H1 (cell line): Measurements from ENCODE around the gene ZNF521. TPM values are rescaled to one million over a fixed set of nuclear protein-coding genes. Genes with fewer than 3 reads are reported as not detected.

Experiments used
- CTCF ChIA-PET: fragments of 300-600 bp; sonication (Branson Sonifier 250); formaldehyde crosslinking; loops from one replicate; lab custom pipeline; 2021; ENCODE audit not compliant: partially characterized antibody; lab: Charles Lee
- POLR2A ChIA-PET: fragments of 300-600 bp; sonication (Branson Sonifier 250); formaldehyde crosslinking; loops from one replicate; lab custom pipeline; 2021; ENCODE audit warnings: inconsistent platforms; ENCODE audit not compliant: partially characterized antibody; lab: Charles Lee
- DNase-seq, 2 experiments: peaks; one replicate each; pipeline versions ENCODE4 v3.0.0 to v3.0.0-alpha.2; 2010 to 2022; ENCODE audit warnings: low spot score in 2 of 2, low read depth in 1 of 2, mixed read lengths in 1 of 2
- FAIRE-seq: peaks from 2 replicates; lab custom pipeline; 2011; peaks lifted over from hg19 to GRCh38; lab: Jason Lieb, UNC
- H2AFZ ChIP-seq: 2 replicates; pipeline ENCODE4 v1.8.1; 2012; ENCODE audit warnings: low read length, inconsistent platforms
- H2AK5ac ChIP-seq: 2 replicates; pipeline ENCODE4 v1.6.1; 2013; ENCODE audit warnings: low read depth, low read length
- H2BK120ac ChIP-seq: replicated peaks from 2 replicates; pipeline ENCODE3; 2013; ENCODE audit warnings: low read depth, low read length, inconsistent platforms
- H2BK12ac ChIP-seq: 2 replicates; pipeline ENCODE4 v1.6.1; 2013; ENCODE audit warnings: low read depth, low read length
- H2BK15ac ChIP-seq: 2 replicates; pipeline ENCODE4 v1.6.1; 2013; ENCODE audit warnings: low read length
- H2BK20ac ChIP-seq: 2 replicates; pipeline ENCODE4 v1.6.1; 2013; ENCODE audit warnings: low read length
- H2BK5ac ChIP-seq: 2 replicates; pipeline ENCODE4 v1.6.1; 2013; ENCODE audit warnings: low read depth, low read length
- H3K14ac ChIP-seq: 2 replicates; pipeline ENCODE4 v1.6.1; 2013; ENCODE audit warnings: inconsistent platforms; ENCODE audit not compliant: insufficient read length
- H3K18ac ChIP-seq: 2 replicates; pipeline ENCODE4 v1.6.1; 2013; ENCODE audit warnings: low read length; ENCODE audit errors: extremely low read depth
- H3K23ac ChIP-seq: 2 replicates; pipeline ENCODE4 v1.6.1; 2013; ENCODE audit warnings: inconsistent platforms; ENCODE audit not compliant: insufficient read length
- H3K23me2 ChIP-seq: 2 replicates; pipeline ENCODE4 v1.6.1; 2013; ENCODE audit warnings: low read depth, low read length
- H3K27ac ChIP-seq: 2 replicates; pipeline ENCODE4 v1.6.1; 2011; ENCODE audit warnings: low read depth, low read length, inconsistent platforms
- H3K27me3 ChIP-seq, 4 experiments: replicated peaks in 1 of 4; 1 replicate in 1 of 4; 2 replicates in 3 of 4; pipeline versions ENCODE4 v1.6.1 to v1.8.1; 2011 to 2013; ENCODE audit warnings: low read length in 3 of 4, mild to moderate bottlenecking in 3 of 4, inconsistent platforms in 2 of 4, mixed read lengths in 2 of 4, moderate library complexity in 1 of 4; ENCODE audit not compliant: control insufficient read depth in 3 of 4, insufficient read depth in 3 of 4; ENCODE audit errors: extremely low read depth in 1 of 4
- H3K36me3 ChIP-seq, 4 experiments: 2 replicates each; pipeline versions ENCODE4 v1.6.1 to v1.8.1; 2011 to 2013; ENCODE audit warnings: mild to moderate bottlenecking in 4 of 4, low read length in 3 of 4, moderate library complexity in 2 of 4, control low read depth in 1 of 4, inconsistent platforms in 1 of 4; ENCODE audit not compliant: insufficient read depth in 4 of 4, control insufficient read depth in 2 of 4
- H3K4ac ChIP-seq: replicated peaks from 2 replicates; pipeline ENCODE3; 2013; ENCODE audit warnings: low read length, low read depth, mixed read lengths, inconsistent platforms; ENCODE audit not compliant: insufficient read length
- H3K4me1 ChIP-seq, 4 experiments: replicated peaks in 1 of 4; 1 replicate in 1 of 4; 2 replicates in 3 of 4; pipeline versions ENCODE4 v1.6.1 to v1.8.1; 2011 to 2013; ENCODE audit warnings: low read length in 3 of 4, inconsistent platforms in 2 of 4, mixed read lengths in 1 of 4; ENCODE audit not compliant: insufficient read depth in 4 of 4, control insufficient read depth in 3 of 4
- H3K4me2 ChIP-seq, 2 experiments: 2 replicates each; pipeline versions ENCODE4 v1.6.1 to v1.8.1; 2011 to 2013; ENCODE audit warnings: low read depth in 2 of 2, low read length in 2 of 2, control low read depth in 1 of 2, inconsistent platforms in 1 of 2, mild to moderate bottlenecking in 1 of 2; ENCODE audit not compliant: insufficient read depth in 1 of 2
- H3K4me3 ChIP-seq, 4 experiments: fragments of 200-600, 300-600 bp in 1 of 4; sonication (generic), shearing (Covaris generic), sonication (Bioruptor Twin) in 1 of 4; 2 replicates each; pipeline versions ENCODE4 v1.5.1 to v1.8.1; 2011 to 2016; ENCODE audit warnings: low read length in 4 of 4, low read depth in 3 of 4, control low read depth in 2 of 4, inconsistent platforms in 2 of 4, mild to moderate bottlenecking in 2 of 4, mixed read lengths in 1 of 4, moderate library complexity in 1 of 4; ENCODE audit not compliant: insufficient read depth in 2 of 4; ENCODE audit errors: extremely low read depth in 1 of 4
- H3K56ac ChIP-seq: replicated peaks from 2 replicates; pipeline ENCODE3; 2013; ENCODE audit warnings: low read depth, mild to moderate bottlenecking, mixed read lengths, low read length, inconsistent platforms; ENCODE audit not compliant: insufficient read length
- H3K79me1 ChIP-seq: 2 replicates; pipeline ENCODE4 v1.6.1; 2013; ENCODE audit warnings: low read depth, low read length, control low read depth
- H3K79me2 ChIP-seq, 2 experiments: 2 replicates each; pipeline versions ENCODE4 v1.6.1 to v1.8.1; 2012 to 2013; ENCODE audit warnings: low read length in 2 of 2, mild to moderate bottlenecking in 2 of 2, inconsistent platforms in 1 of 2; ENCODE audit not compliant: insufficient read depth in 2 of 2, control insufficient read depth in 1 of 2
- H3K9ac ChIP-seq, 4 experiments: replicated peaks in 1 of 4; 1 replicate in 1 of 4; 2 replicates in 3 of 4; pipeline versions ENCODE4 v1.6.1 to v1.8.1; 2011 to 2013; ENCODE audit warnings: low read depth in 3 of 4, low read length in 3 of 4, control low read depth in 2 of 4, mild to moderate bottlenecking in 2 of 4, moderate library complexity in 2 of 4, inconsistent platforms in 1 of 4; ENCODE audit errors: extremely low read depth in 1 of 4
- H3K9me3 ChIP-seq, 2 experiments: 2 replicates each; pipeline versions ENCODE4 v1.6.1 to v1.8.1; 2012 to 2013; ENCODE audit warnings: mild to moderate bottlenecking in 2 of 2, moderate library complexity in 2 of 2, control low read depth in 1 of 2, inconsistent platforms in 1 of 2, low read depth in 1 of 2, low read length in 1 of 2, mixed read lengths in 1 of 2; ENCODE audit not compliant: insufficient read depth in 2 of 2
- H4K20me1 ChIP-seq, 2 experiments: replicated peaks in 1 of 2; 2 replicates each; pipeline versions ENCODE3 to v1.8.1; 2011 to 2013; ENCODE audit warnings: inconsistent platforms in 2 of 2, low read length in 2 of 2, mild to moderate bottlenecking in 1 of 2; ENCODE audit not compliant: insufficient read depth in 2 of 2, control insufficient read depth in 1 of 2
- H4K5ac ChIP-seq: 2 replicates; pipeline ENCODE4 v1.6.1; 2013; ENCODE audit warnings: low read length, low read depth, mixed read lengths, inconsistent platforms; ENCODE audit not compliant: insufficient read length
- H4K8ac ChIP-seq: 2 replicates; pipeline ENCODE4 v1.8.0; 2013; ENCODE audit warnings: mild to moderate bottlenecking, moderate library complexity, low read length, inconsistent platforms; ENCODE audit not compliant: insufficient read depth; ENCODE audit errors: extremely low read depth
- H4K91ac ChIP-seq: replicated peaks from 2 replicates; pipeline ENCODE3; 2013; ENCODE audit warnings: low read length, mixed read lengths, inconsistent platforms; ENCODE audit not compliant: insufficient read length
- BRCA1 ChIP-seq: IDR thresholded peaks from 2 replicates; pipeline ENCODE4 v1.6.1; 2012; ENCODE audit warnings: low read depth, low read length, improper control_type of control experiment
- CBX5 ChIP-seq: fragments of 300-800, 300-1000 bp; sonication (generic); IDR thresholded peaks from 2 replicates; pipeline ENCODE4 v1.7.1; 2016; ENCODE audit warnings: antibody characterized with exemption, low read length, low read depth
- CEBPB ChIP-seq: IDR thresholded peaks from 2 replicates; pipeline ENCODE4 v1.6.1; 2012; ENCODE audit warnings: low read depth, low read length
- CHD1 ChIP-seq: IDR thresholded peaks from 2 replicates; pipeline ENCODE4 v1.6.1; 2012; ENCODE audit warnings: low read depth, low read length, improper control_type of control experiment
- CREB1 ChIP-seq: IDR thresholded peaks from 2 replicates; pipeline ENCODE4 v1.6.1; 2012; ENCODE audit warnings: inconsistent platforms
- KDM1A ChIP-seq: fragments of 200-600, 300-600 bp; sonication (generic); IDR thresholded peaks from 2 replicates; pipeline ENCODE4 v1.7.1; 2016; ENCODE audit warnings: mild to moderate bottlenecking, low read length, borderline replicate concordance
- KDM4A ChIP-seq: IDR thresholded peaks from one replicate; pipeline ENCODE4 v1.7.1; 2012; ENCODE audit warnings: low read depth, mild to moderate bottlenecking, moderate library complexity, low read length, inconsistent platforms; ENCODE audit not compliant: severe bottlenecking
- NRF1 ChIP-seq: IDR thresholded peaks from 2 replicates; pipeline ENCODE4 v1.6.1; 2011; ENCODE audit warnings: mild to moderate bottlenecking, low read depth, low read length, improper control_type of control experiment
- RXRA ChIP-seq: IDR thresholded peaks from 2 replicates; pipeline ENCODE4 v1.6.1; 2011; ENCODE audit warnings: low read depth, mild to moderate bottlenecking, low read length, moderate library complexity; ENCODE audit not compliant: insufficient read depth
- SIRT6 ChIP-seq: IDR thresholded peaks from one replicate; pipeline ENCODE4 v1.7.1; 2012; ENCODE audit warnings: low read length, inconsistent platforms
- SIX5 ChIP-seq: IDR thresholded peaks from 2 replicates; pipeline ENCODE4 v1.6.1; 2011; ENCODE audit warnings: mild to moderate bottlenecking, low read depth, low read length
- SP1 ChIP-seq: IDR thresholded peaks from 2 replicates; pipeline ENCODE4 v1.6.1; 2011; ENCODE audit warnings: low read depth, low read length
- TAF7 ChIP-seq: optimal IDR thresholded peaks from 2 replicates; pipeline ENCODE3; 2011; ENCODE audit warnings: low read depth, mild to moderate bottlenecking, inconsistent platforms, low read length, moderate library complexity, borderline replicate concordance
- TEAD4 ChIP-seq: IDR thresholded peaks from 2 replicates; pipeline ENCODE4 v1.6.1; 2012; ENCODE audit warnings: low read depth, low read length, inconsistent platforms, mixed read lengths
- USF2 ChIP-seq: IDR thresholded peaks from 2 replicates; pipeline ENCODE4 v1.6.1; 2011; ENCODE audit warnings: low read length, improper control_type of control experiment
- WGBS, 2 experiments: shearing (Covaris generic) in 1 of 2; methylation state at CpG; one replicate each; pipeline versions ENCODE4 v1.1.6 to v1.1.7; 2013 to 2015; ENCODE audit warnings: low lambda C conversion rate in 2 of 2, mixed read lengths in 2 of 2, inconsistent platforms in 1 of 2, low coverage in 1 of 2, missing lambda C conversion rate in 1 of 2; ENCODE audit not compliant: insufficient replicate concordance in 2 of 2, insufficient coverage in 1 of 2, insufficient read length in 1 of 2; ENCODE audit errors: extremely low coverage in 1 of 2, missing lambda C conversion rate in 1 of 2; 5-methylcytosine and 5-hydroxymethylcytosine counted together
- polyA plus RNA-seq, 7 experiments: library from polyadenylated mRNA; depleted of rRNA in 3 of 7; stranded (reverse) in 5 of 7; unstranded in 2 of 7; fragments of >200 nt in 5 of 7; fragments of 200-250 nt in 2 of 7; gene quantifications; 1 replicate in 5 of 7; 2 replicates in 1 of 7; 4 replicates in 1 of 7; pipeline versions ENCODE4 v1.2.1 to v1.2.3, GENCODE V29; 2011 to 2013; ENCODE audit warnings: missing spikeins in 2 of 7, mixed read lengths in 2 of 7
- total RNA-seq: library from RNA; stranded (reverse); fragmentation: NEBNext Ultra II Directional; extraction: Animal tissue kit (Norgen Biotek cat#: 25700); gene quantifications from 2 replicates; pipeline ENCODE4 v1.2.1, GENCODE V29; 2021

The ZNF521 gene
- total and polyA plus RNA-seq, 2 of the 8 experiments (the other 6 are each of a cell fraction or from before 2014, with no cell fraction given): 9.5 to 15.8 TPM

GRCh38 chr18:25335676-25336075, 16.3 kb downstream of the ZNF521 start:
- no peaks in the 10 kb centered on the region for H3K27me3 ChIP-seq
- peaks cover 0 to 37% of the 10 kb centered on the region in 2 experiments; a peak in 2 of 4 replicates for H3K79me2 ChIP-seq
- H4K20me1 ChIP-seq: peaks cover 0 to 2% of the 10 kb centered on the region in 2 experiments
- TF ChIP-seq KDM4A (no peak), SP1 (no peak), NRF1 (no peak), SIRT6 (no peak), CEBPB (no peak), TEAD4 (no peak), CREB1 (no peak), TAF7 (no peak), KDM1A (no peak), BRCA1 (no peak), CHD1 (no peak), SIX5 (no peak), CBX5 (no peak), USF2 (no peak), RXRA (no peak)

More at GRCh38 chr18:25335676-25336075, 16.3 kb downstream of the ZNF521 start:
- Histone ChIP-seq H3K23me2 (no peaks in the 10 kb centered on the region), H4K8ac (no peak overlapping the region), H4K5ac (no peak overlapping the region), H2BK12ac (no peak overlapping the region), H4K91ac (no peak overlapping the region), H3K4ac (no peak overlapping the region), H3K36me3 (no peaks in the 10 kb centered on the region), H2BK5ac (no peak overlapping the region), H3K14ac (no peak overlapping the region), H3K18ac (no peak overlapping the region), H3K4me2 (no peak overlapping the region), H3K23ac (no peak overlapping the region), H2BK20ac (no peak overlapping the region), H3K79me1 (no peaks in the 10 kb centered on the region), H3K9ac (no peak overlapping the region), H2AFZ (no peak overlapping the region), H2AK5ac (no peak overlapping the region), H3K4me1 (no peaks in the 10 kb centered on the region), H2BK15ac (no peak overlapping the region), H3K9me3 (no peaks in the 10 kb centered on the region), H3K4me3 (no peak overlapping the region), H3K27ac (no peak overlapping the region), H2BK120ac (no peak overlapping the region), H3K56ac (no peak overlapping the region)
- CTCF ChIA-PET: no interaction called here
- 87% methylated on average over 6 of the region's 6 CpGs; no CpG with 5 or more reads in 1 of the 2 experiments for WGBS, 2 experiments
- POLR2A ChIA-PET: no interaction called here
- no peak for FAIRE-seq
- DNase-seq: no peak
